NCI-H2107 treated with DMSO at 0.1 percent for 48 hours (cell line): ENCODE data around the gene VTI1A.
"Not testable (repeated sequence)": the region's sequence is repeated elsewhere in the genome, so short reads cannot be mapped to it uniquely, and the experiment has no call there.

ENCODE experiments used
- DNase-seq: peaks from one replicate; lab custom pipeline; 2025; ENCODE audit not compliant: unreplicated experiment; lab: John Stamatoyannopoulos, UW

Gene VTI1A

DNA sequence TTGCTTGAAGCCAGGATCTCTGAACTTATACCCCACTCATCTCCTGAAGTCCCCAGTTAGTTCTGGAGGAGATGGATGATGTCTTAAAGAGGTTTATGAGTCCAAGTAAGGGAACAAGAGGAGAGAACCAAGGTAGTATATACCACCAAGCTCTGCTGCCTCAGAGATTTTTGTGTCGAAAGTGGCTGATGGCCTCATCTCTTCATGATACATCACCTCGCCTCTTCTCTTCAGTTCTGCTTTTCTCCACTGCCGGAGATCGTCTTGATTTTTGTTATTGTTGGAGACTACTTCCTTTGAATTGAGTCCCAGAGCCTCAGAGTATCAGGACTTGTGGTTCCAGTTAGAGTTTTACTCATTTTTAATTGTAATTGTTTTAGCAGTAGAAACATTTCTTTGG, 1.9 kb downstream of the VTI1A start:
- no peak for DNase-seq

DNA sequence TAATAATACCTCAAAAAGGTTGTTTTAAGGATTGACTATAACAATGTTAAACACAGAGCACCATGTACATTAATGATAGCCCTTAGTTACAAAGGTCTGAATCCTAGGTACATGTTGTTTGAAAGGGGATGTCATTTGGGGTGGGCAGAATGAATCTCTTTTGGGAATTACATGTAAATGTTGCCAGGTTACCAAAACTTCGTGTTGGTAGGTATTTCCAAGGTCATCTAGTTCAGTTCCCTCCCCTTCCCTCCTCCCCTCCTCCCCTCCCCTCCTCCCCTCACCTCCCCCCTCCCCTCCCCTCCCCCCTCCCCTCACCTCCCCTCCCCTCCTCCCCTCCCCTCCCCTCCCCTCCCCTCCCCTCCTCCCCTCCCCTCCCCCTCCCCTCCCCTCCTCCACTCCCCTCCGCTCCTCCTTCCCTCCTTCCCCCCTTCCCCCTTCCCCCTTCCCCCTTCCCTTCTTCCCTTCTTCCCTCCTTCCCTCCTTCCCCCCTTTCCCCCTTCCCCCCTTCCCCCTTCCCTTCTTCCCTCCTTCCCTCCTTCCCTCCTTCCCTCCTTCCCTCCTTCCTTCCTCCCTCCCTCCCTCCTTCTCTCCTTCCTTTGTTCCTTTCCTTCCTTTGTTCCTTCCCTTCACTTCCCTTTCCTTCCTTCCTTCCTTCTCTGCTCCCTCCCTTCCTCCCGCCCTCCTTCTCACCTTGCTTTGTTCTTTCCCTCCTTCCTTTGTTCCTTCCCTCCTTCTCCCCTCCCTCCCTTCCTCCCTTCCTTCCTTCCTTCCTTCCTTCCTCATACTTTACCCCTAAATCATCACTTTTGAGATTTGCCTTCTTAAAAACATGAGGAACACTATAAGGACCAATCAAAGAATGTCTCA, 8.1 kb downstream of the VTI1A start:
- DNase-seq: no peak

DNA sequence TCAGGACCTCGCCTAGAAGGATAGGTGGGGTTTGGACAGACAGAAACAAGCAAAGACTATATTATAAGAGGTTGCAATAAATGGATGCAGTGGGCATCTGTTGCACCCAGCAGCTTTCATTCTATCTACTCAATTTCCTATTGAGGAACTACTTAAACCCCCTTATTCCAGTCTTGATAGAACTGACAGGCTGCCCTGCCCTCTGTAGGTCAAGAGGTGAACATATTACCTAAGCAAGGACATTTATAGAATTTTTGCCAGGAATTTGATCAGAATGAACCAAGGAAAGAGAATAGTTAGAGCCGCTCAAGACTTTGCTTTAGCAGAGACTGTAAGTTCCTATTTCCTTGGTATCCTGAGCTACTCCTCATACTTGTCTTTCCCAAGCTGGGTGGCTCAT, 9.5 kb downstream of the VTI1A start:
- DNase-seq: no peak

- no peak for DNase-seq
Observed at GRCh38 chr10:112460366-112460765, 13.4 kb downstream of the VTI1A start.

- DNase-seq: no peak
Observed at GRCh38 chr10:112461029-112461887, 14.2 kb downstream of the VTI1A start.

- DNase-seq: not testable (repeated sequence)
Observed at GRCh38 chr10:112464074-112464473, 17.1 kb downstream of the VTI1A start.

GRCh38 chr10:112465299-112465883, 18.4 kb downstream of the VTI1A start:
- no peak for DNase-seq

- no peak for DNase-seq
Observed at GRCh38 chr10:112466802-112467201, 19.8 kb downstream of the VTI1A start.

DNA sequence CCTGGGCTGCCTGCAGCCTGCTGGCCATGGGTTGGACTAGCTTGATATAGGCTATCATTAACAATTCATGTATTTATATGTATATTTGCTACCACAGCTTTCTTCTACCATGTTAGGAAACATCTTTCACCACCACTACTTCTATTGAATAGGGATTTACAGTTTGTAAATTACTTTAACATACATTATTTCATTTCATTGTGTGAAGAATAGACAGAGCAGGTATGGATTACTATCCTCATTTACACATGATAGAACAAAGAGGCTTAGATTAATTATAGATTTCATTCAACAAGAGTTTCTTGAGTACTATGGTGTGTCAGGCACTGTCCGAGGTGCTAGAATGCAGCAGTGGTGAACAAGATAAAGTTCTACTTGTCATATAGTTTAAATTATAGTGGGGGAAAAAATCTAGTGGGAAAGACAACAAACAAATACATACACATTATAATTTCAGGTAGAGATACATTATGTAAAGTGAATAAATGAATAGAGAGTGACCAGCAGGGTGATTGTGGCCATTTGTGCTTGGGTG, 20.6 kb downstream of the VTI1A start:
- no peak for DNase-seq

GRCh38 chr10:112471878-112472487, 25.0 kb downstream of the VTI1A start:
- peak; percentile 42 for DNase-seq

- no peak for DNase-seq
Observed at GRCh38 chr10:112475575-112476218, 28.7 kb downstream of the VTI1A start.

DNA sequence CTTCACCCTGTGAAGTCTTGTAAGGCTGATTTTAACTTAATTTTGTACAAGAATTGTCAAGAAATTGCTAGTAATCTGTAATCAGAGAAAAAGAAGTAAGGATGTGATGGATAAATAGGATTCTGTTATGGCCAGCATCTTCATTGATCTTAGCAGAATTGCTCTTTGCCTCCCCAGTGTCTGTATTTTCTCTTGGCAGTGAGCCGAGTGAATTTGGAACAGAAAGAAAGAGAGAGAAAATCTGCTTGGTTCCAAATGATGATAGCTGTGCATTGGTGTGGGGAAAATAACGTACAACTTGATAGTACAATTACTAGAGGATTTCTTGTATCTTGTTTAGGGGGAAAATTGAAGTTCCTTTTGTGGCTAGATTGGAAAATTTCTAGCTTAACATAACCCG, 34.6 kb downstream of the VTI1A start:
- no peak for DNase-seq

GRCh38 chr10:112484399-112484798, 37.4 kb downstream of the VTI1A start:
- no peak for DNase-seq

GRCh38 chr10:112487964-112488363, 40.9 kb downstream of the VTI1A start:
- DNase-seq: no peak

- DNase-seq: peak; percentile 76
Observed at GRCh38 chr10:112490545-112490944, 43.5 kb downstream of the VTI1A start.

- DNase-seq: no peak
Observed at GRCh38 chr10:112491144-112491543, 44.1 kb downstream of the VTI1A start.

- no peak for DNase-seq
Observed at GRCh38 chr10:112492736-112493135, 45.7 kb downstream of the VTI1A start.

DNA sequence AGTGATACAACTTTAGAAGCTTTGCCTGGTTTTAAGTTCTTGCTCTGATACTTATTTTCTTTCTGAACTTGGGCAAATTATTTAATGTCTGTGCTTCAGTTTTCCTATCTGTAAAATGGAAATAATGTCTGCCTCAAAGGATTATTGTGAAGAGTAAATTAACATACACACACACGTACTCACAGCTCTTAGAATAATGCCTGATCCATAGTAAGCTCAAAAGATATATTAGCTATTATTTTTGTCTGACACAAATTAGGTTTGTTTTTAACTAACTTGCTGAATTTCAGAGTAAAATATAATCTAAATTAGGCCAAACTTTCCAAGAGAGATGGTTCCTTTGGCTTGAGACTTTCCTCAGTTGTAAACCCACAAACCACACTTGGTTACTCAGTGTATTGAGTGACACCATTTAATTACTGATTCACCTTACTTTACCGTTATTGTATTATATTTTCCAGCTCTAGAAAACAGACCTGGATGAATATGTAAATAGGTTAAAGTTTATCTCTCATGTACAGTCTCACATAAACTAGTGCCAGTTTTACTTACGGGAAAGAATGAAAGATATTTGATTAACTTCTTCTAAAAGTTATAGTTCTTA, 50.4 kb downstream of the VTI1A start:
- no peak for DNase-seq

DNA sequence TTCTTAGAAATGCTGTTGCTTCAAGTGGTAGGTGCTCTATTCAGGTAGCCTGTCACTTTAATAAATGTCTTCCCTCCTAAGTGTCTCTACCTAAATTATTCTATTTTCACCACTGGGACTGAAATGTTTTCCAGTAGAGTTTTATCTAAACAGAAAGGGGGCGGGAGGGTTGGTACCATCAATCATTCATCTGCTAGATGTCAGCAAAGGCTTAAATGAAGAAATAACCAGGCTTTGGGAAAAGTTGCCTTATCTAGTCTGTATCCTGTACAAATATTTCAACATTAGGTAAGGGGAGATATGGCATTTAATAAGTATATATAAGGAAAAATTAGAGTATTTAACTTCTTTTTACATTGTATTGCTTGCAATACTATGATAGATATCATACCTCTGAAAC, 51.8 kb downstream of the VTI1A start:
- DNase-seq: no peak

DNA sequence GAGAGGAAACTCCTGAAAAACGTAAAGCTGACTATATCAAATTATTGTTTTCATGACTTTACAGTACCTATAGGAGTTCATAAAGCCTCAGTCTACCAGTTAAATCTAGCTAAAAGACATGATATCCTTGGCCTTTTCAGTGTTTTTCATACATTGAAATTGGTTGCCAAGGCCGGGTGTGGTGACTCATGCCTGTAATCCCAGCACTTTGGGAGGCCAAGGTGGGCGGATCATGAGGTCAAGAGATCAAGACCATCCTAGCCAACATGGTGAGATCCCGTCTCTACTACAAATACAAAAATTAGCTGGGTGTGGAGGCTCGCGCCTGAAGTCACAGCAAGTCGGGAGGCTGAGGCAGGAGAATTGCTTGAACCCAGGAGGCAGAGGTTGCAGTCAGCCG, 53.0 kb downstream of the VTI1A start:
- not testable (repeated sequence) for DNase-seq
